GM23338 (cell line): ENCODE data around the gene ZBTB7B.

Experiments used
- CREB1 ChIP-seq: fragments of 250-450 bp; sonication (Bioruptor Pico); IDR thresholded peaks from 2 replicates; pipeline ENCODE4 v1.5.0; 2020; ENCODE audit warnings: low read depth, mild to moderate bottlenecking, moderate library complexity
- EZH2 ChIP-seq: fragments of 200-600 bp; sonication (generic); IDR thresholded peaks from one replicate; pipeline ENCODE4 v1.8.0; 2017; ENCODE audit warnings: antibody characterized with exemption, mild to moderate bottlenecking, low read depth; ENCODE audit not compliant: unreplicated experiment
- EZH2phosphoT487 ChIP-seq: fragments of 200-600 bp; sonication (generic); IDR thresholded peaks from one replicate; pipeline ENCODE4 v1.8.1; 2018; ENCODE audit warnings: antibody characterized with exemption; ENCODE audit not compliant: unreplicated experiment
- JUNB ChIP-seq: IDR thresholded peaks from one replicate; pipeline ENCODE4 v1.6.1; 2016; ENCODE audit warnings: antibody characterized with exemption; ENCODE audit not compliant: unreplicated experiment
- POLR2AphosphoS5 ChIP-seq: IDR thresholded peaks from 2 replicates; pipeline ENCODE4 v1.6.1; 2016; ENCODE audit warnings: antibody characterized with exemption, low read depth
- TF ChIP-seq, protein P1 (sequence below), 2 experiments: fragments of 200-600 bp in 1 of 2; sonication (generic) in 1 of 2; conservative IDR thresholded peaks; 2 replicates each; pipeline versions ENCODE4 v1.5.1 to v1.6.1; 2016 to 2017; ENCODE audit warnings: antibody characterized with exemption in 2 of 2, low read depth in 2 of 2, mild to moderate bottlenecking in 2 of 2, moderate library complexity in 1 of 2
- TF ChIP-seq, protein P2 (sequence below): IDR thresholded peaks from one replicate; pipeline ENCODE4 v1.6.1; 2018; ENCODE audit warnings: antibody characterized with exemption; ENCODE audit not compliant: unreplicated experiment

DNA sequence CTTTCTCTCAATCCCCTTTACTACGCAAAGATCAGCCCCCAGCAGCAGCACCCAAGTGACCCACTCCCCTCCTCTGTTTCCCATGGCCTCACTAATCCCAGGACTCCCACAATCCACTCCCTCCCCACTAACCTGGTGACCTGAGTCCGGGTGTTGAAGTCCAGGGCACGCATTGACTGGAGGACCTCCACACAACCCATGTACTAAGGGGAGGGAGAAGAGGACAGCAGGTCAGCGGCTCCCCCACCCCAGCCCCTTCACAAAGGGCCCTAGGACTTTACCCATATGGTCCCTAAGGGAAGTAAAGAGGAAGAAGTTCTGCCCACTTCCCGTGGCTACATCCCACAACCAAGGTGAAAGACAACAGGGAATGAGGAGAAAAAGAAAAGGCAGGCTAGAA is 33.4 kb upstream of the ZBTB7B start:
- TF ChIP-seq, protein P1, sequence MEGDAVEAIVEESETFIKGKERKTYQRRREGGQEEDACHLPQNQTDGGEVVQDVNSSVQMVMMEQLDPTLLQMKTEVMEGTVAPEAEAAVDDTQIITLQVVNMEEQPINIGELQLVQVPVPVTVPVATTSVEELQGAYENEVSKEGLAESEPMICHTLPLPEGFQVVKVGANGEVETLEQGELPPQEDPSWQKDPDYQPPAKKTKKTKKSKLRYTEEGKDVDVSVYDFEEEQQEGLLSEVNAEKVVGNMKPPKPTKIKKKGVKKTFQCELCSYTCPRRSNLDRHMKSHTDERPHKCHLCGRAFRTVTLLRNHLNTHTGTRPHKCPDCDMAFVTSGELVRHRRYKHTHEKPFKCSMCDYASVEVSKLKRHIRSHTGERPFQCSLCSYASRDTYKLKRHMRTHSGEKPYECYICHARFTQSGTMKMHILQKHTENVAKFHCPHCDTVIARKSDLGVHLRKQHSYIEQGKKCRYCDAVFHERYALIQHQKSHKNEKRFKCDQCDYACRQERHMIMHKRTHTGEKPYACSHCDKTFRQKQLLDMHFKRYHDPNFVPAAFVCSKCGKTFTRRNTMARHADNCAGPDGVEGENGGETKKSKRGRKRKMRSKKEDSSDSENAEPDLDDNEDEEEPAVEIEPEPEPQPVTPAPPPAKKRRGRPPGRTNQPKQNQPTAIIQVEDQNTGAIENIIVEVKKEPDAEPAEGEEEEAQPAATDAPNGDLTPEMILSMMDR (conservative IDR thresholded peaks at IDR 0.05; ENCODE audit: low read depth in 2 of 2) = no peak
- TF ChIP-seq EZH2 (no peak), POLR2AphosphoS5 (no peak), EZH2phosphoT487 (no peak), JUNB (no peak), CREB1 (CRISPR knock-in tag) (no peak)
- TF ChIP-seq, protein P2, sequence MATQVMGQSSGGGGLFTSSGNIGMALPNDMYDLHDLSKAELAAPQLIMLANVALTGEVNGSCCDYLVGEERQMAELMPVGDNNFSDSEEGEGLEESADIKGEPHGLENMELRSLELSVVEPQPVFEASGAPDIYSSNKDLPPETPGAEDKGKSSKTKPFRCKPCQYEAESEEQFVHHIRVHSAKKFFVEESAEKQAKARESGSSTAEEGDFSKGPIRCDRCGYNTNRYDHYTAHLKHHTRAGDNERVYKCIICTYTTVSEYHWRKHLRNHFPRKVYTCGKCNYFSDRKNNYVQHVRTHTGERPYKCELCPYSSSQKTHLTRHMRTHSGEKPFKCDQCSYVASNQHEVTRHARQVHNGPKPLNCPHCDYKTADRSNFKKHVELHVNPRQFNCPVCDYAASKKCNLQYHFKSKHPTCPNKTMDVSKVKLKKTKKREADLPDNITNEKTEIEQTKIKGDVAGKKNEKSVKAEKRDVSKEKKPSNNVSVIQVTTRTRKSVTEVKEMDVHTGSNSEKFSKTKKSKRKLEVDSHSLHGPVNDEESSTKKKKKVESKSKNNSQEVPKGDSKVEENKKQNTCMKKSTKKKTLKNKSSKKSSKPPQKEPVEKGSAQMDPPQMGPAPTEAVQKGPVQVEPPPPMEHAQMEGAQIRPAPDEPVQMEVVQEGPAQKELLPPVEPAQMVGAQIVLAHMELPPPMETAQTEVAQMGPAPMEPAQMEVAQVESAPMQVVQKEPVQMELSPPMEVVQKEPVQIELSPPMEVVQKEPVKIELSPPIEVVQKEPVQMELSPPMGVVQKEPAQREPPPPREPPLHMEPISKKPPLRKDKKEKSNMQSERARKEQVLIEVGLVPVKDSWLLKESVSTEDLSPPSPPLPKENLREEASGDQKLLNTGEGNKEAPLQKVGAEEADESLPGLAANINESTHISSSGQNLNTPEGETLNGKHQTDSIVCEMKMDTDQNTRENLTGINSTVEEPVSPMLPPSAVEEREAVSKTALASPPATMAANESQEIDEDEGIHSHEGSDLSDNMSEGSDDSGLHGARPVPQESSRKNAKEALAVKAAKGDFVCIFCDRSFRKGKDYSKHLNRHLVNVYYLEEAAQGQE = no peak
